Measurements from ENCODE around the gene PDSS2. TPM values are rescaled to one million over a fixed set of nuclear protein-coding genes. Genes with fewer than 3 reads are reported as not detected.

The PDSS2 gene
- total and polyA plus RNA-seq, 2 of the 4 experiments (the other 2 are of a cell fraction) = 8.6 to 9.2 TPM

GRCh38 chr6:107329063-107329860 lies 130.1 kb downstream of the PDSS2 start (continued):
- no peak for TF ChIP-seq MAZ (IDR thresholded peaks at IDR 0.05; ENCODE audit: borderline replicate concordance, low read depth, low read length)

- Histone ChIP-seq H2BK20ac (ENCODE audit: low read depth, low read length) (no peak overlapping the region), H3K9ac (ENCODE audit: low read depth, low read length) (no peak overlapping the region), H3K9me3 (ENCODE audit: control insufficient read depth, insufficient read depth, low read length) (no peaks in the 10 kb centered on the region), H2AK5ac (ENCODE audit: low read depth, low read length) (no peak overlapping the region), H2AK9ac (replicated peaks; ENCODE audit: low read depth, low read length, poor library complexity) (no peak overlapping the region), H3K9me1 (ENCODE audit: insufficient read depth, low read length) (no peaks in the 10 kb centered on the region), H2BK120ac (ENCODE audit: low read depth, low read length) (no peak overlapping the region), H3K56ac (ENCODE audit: extremely low read depth, insufficient read depth, low read length) (no peak overlapping the region), H4K20me1 (ENCODE audit: insufficient read depth, low read length) (no peaks in the 10 kb centered on the region), H3K4ac (ENCODE audit: low read depth, low read length) (no peak overlapping the region), H3K36me3 (ENCODE audit: control insufficient read depth, insufficient read depth, low read length) (no peaks in the 10 kb centered on the region), H3K23ac (ENCODE audit: low read depth, low read length) (no peak overlapping the region), H3K14ac (replicated peaks; ENCODE audit: low read depth, low read length) (no peak overlapping the region), H2BK5ac (ENCODE audit: low read depth, low read length, poor library complexity, severe bottlenecking) (no peak overlapping the region), H3K27ac (ENCODE audit: insufficient read depth, low read length) (no peak overlapping the region), H3K4me3 (ENCODE audit: insufficient read depth, low read depth, low read length) (no peak overlapping the region), H2BK15ac (ENCODE audit: low read depth, low read length) (no peak overlapping the region), H4K8ac (ENCODE audit: low read depth in 2 of 2, low read length in 2 of 2) (no peak overlapping the region), H4K5ac (ENCODE audit: low read depth, low read length) (no peak overlapping the region), H3K79me1 (ENCODE audit: low read depth in 1 of 2, low read length in 2 of 2) (no peaks in the 10 kb centered on the region), H4K91ac (ENCODE audit: insufficient read depth, low read depth, low read length) (no peak overlapping the region), H3K4me2 (ENCODE audit: low read depth, low read length) (no peak overlapping the region), H3K27me3 (ENCODE audit: control insufficient read depth, insufficient read depth, low read length) (no peaks in the 10 kb centered on the region), H3K4me1 (ENCODE audit: control insufficient read depth, insufficient read depth, low read length) (peaks cover 2% of the 10 kb centered on the region; the same call in 1 of the 2 replicates), H2AFZ (replicated peaks; ENCODE audit: low read length, poor library complexity) (no peak overlapping the region), H3K18ac (ENCODE audit: low read depth, low read length) (no peak overlapping the region)
- BruUV-seq (replicated peaks) = no TSS peak
- intact Hi-C loops (cut with micrococcal nuclease) (loop anchor here (10.0 kb wide), 1 partner anchor 193 kb away; no protein-coding TSS in a partner anchor), dilution Hi-C loops (cut with HindIII; ENCODE audit: low sequenced_read_pairs, unreplicated experiment) (no loop called here), in situ Hi-C loops (cut with MboI; ENCODE audit: low sequenced_read_pairs) (no loop called here)
- ChIA-PET CTCF (interaction anchor here (1.5 kb wide), 1 partner anchor 10 kb away, joined by 4 read pairs; no protein-coding TSS in a partner anchor), POLR2A (ENCODE audit: unreplicated experiment) (no interaction called here)
- TF ChIP-seq POLR2A (IDR thresholded peaks at IDR 0.05; ENCODE audit: low read depth, low read length) = no peak
- no peak for TF ChIP-seq RAD21 (IDR thresholded peaks at IDR 0.05; ENCODE audit: low read length)
- TF ChIP-seq RFX5 (IDR thresholded peaks at IDR 0.05; ENCODE audit: low read depth, low read length) = no peak
- TF ChIP-seq SMC3 (IDR thresholded peaks at IDR 0.05; ENCODE audit: low read depth, low read length) = no peak
- no peak for TF ChIP-seq MXI1 (IDR thresholded peaks at IDR 0.05; ENCODE audit: borderline replicate concordance, low read depth, low read length)
- TF ChIP-seq RCOR1 (IDR thresholded peaks at IDR 0.05; ENCODE audit: insufficient replicate concordance, low read length) = no peak
- no peak for TF ChIP-seq FOS (IDR thresholded peaks at IDR 0.05; ENCODE audit: low read depth, low read length)
- no peak for TF ChIP-seq CEBPB (IDR thresholded peaks at IDR 0.05; ENCODE audit: low read depth, low read length)
- no peak for TF ChIP-seq USF2 (IDR thresholded peaks at IDR 0.05; ENCODE audit: low read depth, low read length)
- no peak for TF ChIP-seq ELK1 (IDR thresholded peaks at IDR 0.05; ENCODE audit: borderline replicate concordance, low read depth, low read length)
- no peak for TF ChIP-seq MAZ (IDR thresholded peaks at IDR 0.05; ENCODE audit: borderline replicate concordance, low read depth, low read length)
- no peak for TF ChIP-seq BHLHE40 (IDR thresholded peaks at IDR 0.05; ENCODE audit: low read depth, low read length)
- DNase-seq (no peak), ATAC-seq (ENCODE audit: low read depth) (no peak)
- no CpG with 5 or more reads among the region's 3 CpGs for WGBS, 2 experiments (ENCODE audit: extremely low coverage in 2 of 2, insufficient read length in 1 of 2)
Measured at GRCh38 chr6:107328081-107328480, 131.3 kb downstream of the PDSS2 start.

Measured in IMR-90 (cell line).